Epithelial cell of proximal tubule (primary cell): Measurements from ENCODE around the gene BORCS6. TPM values are rescaled to one million over a fixed set of nuclear protein-coding genes. Genes with fewer than 3 reads are reported as not detected.
A peak's percentile ranks its signal among the peaks of the same experiment; 100 is the strongest.
"Not testable (repeated sequence)": the region's sequence is repeated elsewhere in the genome, so short reads cannot be mapped to it uniquely, and the experiment has no call there.

Experiments
- DNase-seq: peaks from one replicate; pipeline ENCODE4 v3.0.0-alpha.2; 2011; ENCODE audit warnings: low read depth
- H3K4me3 ChIP-seq: 2 replicates; pipeline ENCODE4 v1.5.1; 2011; ENCODE audit warnings: low read depth, mild to moderate bottlenecking, low read length
- CTCF ChIP-seq: conservative IDR thresholded peaks from 2 replicates; pipeline ENCODE4 v1.5.1; 2012; ENCODE audit warnings: low read depth, mild to moderate bottlenecking, low read length
- total RNA-seq: library from RNA; depleted of rRNA; stranded (reverse); fragments of >200 nt; gene quantifications from 2 replicates; pipeline ENCODE4 v1.2.3, GENCODE V29; 2015

Gene BORCS6
- total RNA-seq, 1 donor from 2014 or later, result 9.5 TPM

GRCh38 chr17:8175795-8176196, 14.2 kb downstream of the BORCS6 start:
- TF ChIP-seq CTCF, result no peak
- peak overlapping the region; percentile 77 for H3K4me3 ChIP-seq
- no peak for DNase-seq

- peak overlapping the region; percentile 57 for H3K4me3 ChIP-seq
- DNase-seq, result no peak
- TF ChIP-seq CTCF, result no peak
Measured at GRCh38 chr17:8173871-8174322, 16.1 kb downstream of the BORCS6 start.

- peak; percentile 98 for DNase-seq
- TF ChIP-seq CTCF, result no peak
- peak overlapping the region; percentile 57 for H3K4me3 ChIP-seq
Measured at GRCh38 chr17:8173056-8173870, 16.7 kb downstream of the BORCS6 start.

DNA sequence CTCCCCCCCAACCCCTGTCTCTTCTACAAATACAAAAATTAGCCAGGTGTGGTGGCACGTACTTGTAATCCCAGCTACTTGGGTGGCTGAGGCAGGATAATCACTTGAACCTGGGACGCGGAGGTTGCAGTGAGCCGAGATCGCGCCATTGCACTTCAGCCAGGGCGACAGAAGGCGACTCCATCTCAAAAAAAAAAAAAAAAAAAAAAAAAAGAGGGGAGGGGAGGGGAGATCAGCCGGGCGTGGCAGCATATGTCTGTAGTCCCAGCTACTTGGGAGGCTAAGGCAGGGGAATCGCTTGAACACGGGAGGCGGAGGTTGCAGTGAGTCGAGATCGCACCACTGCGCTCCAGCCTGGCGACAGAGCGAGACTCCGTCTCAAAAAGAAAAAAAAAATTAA, 19.8 kb downstream of the BORCS6 start:
- peak overlapping the region; percentile 13 for H3K4me3 ChIP-seq
- DNase-seq, result not testable (repeated sequence)

GRCh38 chr17:8167526-8167925, 22.5 kb downstream of the BORCS6 start:
- TF ChIP-seq CTCF, result no peak
- no peak for DNase-seq
- no peak overlapping the region for H3K4me3 ChIP-seq

- H3K4me3 ChIP-seq, result no peak overlapping the region
- no peak for TF ChIP-seq CTCF
- DNase-seq, result no peak
Measured at GRCh38 chr17:8166731-8167130, 23.2 kb downstream of the BORCS6 start.

GRCh38 chr17:8164815-8165131, 25.2 kb downstream of the BORCS6 start:
- no peak for TF ChIP-seq CTCF
- DNase-seq, result no peak

More at GRCh38 chr17:8164815-8165131, 25.2 kb downstream of the BORCS6 start:
- no peak overlapping the region for H3K4me3 ChIP-seq
